HUES48 (cell line): ENCODE data around the gene OVCH2.

Experiments used
- H3K27ac ChIP-seq: one replicate; pipeline ENCODE4 v1.7.0; 2013; ENCODE audit warnings: low read depth, low read length, inconsistent platforms
- H3K27me3 ChIP-seq: 2 replicates; pipeline ENCODE4 v1.6.1; 2013; ENCODE audit warnings: mild to moderate bottlenecking, low read length; ENCODE audit not compliant: control insufficient read depth, insufficient read depth
- H3K36me3 ChIP-seq: 2 replicates; pipeline ENCODE4 v1.6.1; 2013; ENCODE audit warnings: low read length; ENCODE audit not compliant: control insufficient read depth, insufficient read depth
- H3K4me1 ChIP-seq: 2 replicates; pipeline ENCODE4 v1.6.1; 2013; ENCODE audit warnings: mild to moderate bottlenecking, low read length; ENCODE audit not compliant: control insufficient read depth, insufficient read depth
- H3K4me3 ChIP-seq: 2 replicates; pipeline ENCODE4 v1.5.1; 2013; ENCODE audit warnings: mild to moderate bottlenecking, low read depth, low read length
- H3K9ac ChIP-seq: 2 replicates; pipeline ENCODE4 v1.6.1; 2013; ENCODE audit warnings: mild to moderate bottlenecking, low read depth, low read length, moderate library complexity
- H3K9me3 ChIP-seq: 2 replicates; pipeline ENCODE4 v1.6.1; 2013; ENCODE audit warnings: low read length; ENCODE audit not compliant: control insufficient read depth, insufficient read depth

The OVCH2 gene

GRCh38 chr11:7656704-7657103 lies 49.6 kb downstream of the OVCH2 start:
- no peak overlapping the region for H3K9ac ChIP-seq
- H3K4me1 ChIP-seq = no peaks in the 10 kb centered on the region
- peaks cover 21% of the 10 kb centered on the region; the same call in 1 of the 2 replicates for H3K36me3 ChIP-seq
- no peak overlapping the region for H3K4me3 ChIP-seq
- no peak overlapping the region for H3K27ac ChIP-seq
- H3K9me3 ChIP-seq = no peaks in the 10 kb centered on the region
- no peaks in the 10 kb centered on the region for H3K27me3 ChIP-seq

GRCh38 chr11:7655253-7656217 lies 50.7 kb downstream of the OVCH2 start:
- no peaks in the 10 kb centered on the region for H3K27me3 ChIP-seq
- no peaks in the 10 kb centered on the region for H3K4me1 ChIP-seq
- H3K4me3 ChIP-seq = no peak overlapping the region
- no peak overlapping the region for H3K9ac ChIP-seq
- no peaks in the 10 kb centered on the region for H3K9me3 ChIP-seq
- H3K36me3 ChIP-seq = peaks cover 21% of the 10 kb centered on the region; the same call in 1 of the 2 replicates
- H3K27ac ChIP-seq = no peak overlapping the region

DNA sequence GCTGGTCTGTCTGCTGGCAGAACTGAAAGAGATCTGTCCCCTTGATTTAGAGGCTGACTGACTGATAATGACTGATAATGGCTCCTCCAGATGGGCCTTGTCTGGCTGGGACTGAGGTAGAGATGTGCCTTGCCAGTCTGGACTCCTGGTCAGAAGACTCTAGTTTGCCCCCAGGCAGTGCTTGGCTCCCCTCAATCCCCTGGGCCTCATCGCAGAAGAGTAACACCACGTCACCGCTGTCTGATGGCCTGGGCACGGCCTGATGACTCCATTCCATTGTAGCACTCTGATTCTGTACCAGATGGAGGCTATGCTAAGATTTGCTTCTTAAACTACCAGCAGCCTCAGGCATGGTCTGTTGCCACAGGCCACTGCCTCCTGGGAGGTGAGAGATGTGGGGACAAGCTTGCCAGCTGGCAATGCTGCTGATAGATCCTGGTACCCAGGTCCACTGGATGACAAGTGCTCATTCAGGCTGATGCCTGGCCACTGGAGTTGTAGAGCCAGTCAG lies 52.0 kb downstream of the OVCH2 start:
- Histone ChIP-seq H3K27ac (no peak overlapping the region), H3K9ac (no peak overlapping the region), H3K27me3 (no peaks in the 10 kb centered on the region), H3K4me1 (no peaks in the 10 kb centered on the region), H3K4me3 (no peak overlapping the region), H3K9me3 (no peaks in the 10 kb centered on the region), H3K36me3 (peaks cover 21% of the 10 kb centered on the region; the same call in 1 of the 2 replicates)

GRCh38 chr11:7651700-7652099 lies 54.6 kb downstream of the OVCH2 start:
- H3K4me1 ChIP-seq = no peaks in the 10 kb centered on the region
- H3K4me3 ChIP-seq = no peak overlapping the region
- H3K9ac ChIP-seq = no peak overlapping the region
- H3K36me3 ChIP-seq = peaks cover 21% of the 10 kb centered on the region; the same call in 1 of the 2 replicates
- no peaks in the 10 kb centered on the region for H3K9me3 ChIP-seq
- H3K27me3 ChIP-seq = no peaks in the 10 kb centered on the region
- H3K27ac ChIP-seq = no peak overlapping the region

DNA sequence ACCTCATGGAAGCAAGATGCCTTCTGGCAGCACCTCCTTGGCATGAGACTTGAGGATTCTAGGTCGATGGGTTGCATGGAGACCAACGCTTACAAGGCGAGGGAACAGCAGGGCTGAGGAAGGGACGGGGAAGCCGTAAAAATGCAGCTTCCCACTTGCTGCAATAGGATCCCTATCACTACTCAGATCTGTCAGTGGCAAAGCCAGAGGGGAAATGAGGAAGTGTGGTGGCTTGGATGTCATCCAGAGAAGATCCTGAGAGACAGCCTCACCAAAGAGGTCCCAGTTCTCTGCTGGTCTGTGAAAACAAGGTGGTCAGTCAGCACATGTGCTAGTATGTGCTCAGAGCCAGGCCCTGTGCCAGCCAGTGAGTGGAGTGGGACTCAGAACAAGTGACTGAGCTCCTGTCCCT lies 55.1 kb downstream of the OVCH2 start:
- peaks cover 21% of the 10 kb centered on the region; the same call in 1 of the 2 replicates for H3K36me3 ChIP-seq
- no peak overlapping the region for H3K27ac ChIP-seq

GRCh38 chr11:7648264-7648663 lies 58.0 kb downstream of the OVCH2 start:
- Histone ChIP-seq H3K36me3 (peaks cover 9% of the 10 kb centered on the region; the same call in 1 of the 2 replicates), H3K9me3 (no peaks in the 10 kb centered on the region), H3K27me3 (no peaks in the 10 kb centered on the region), H3K9ac (no peak overlapping the region), H3K4me1 (no peaks in the 10 kb centered on the region), H3K4me3 (no peak overlapping the region), H3K27ac (no peak overlapping the region)

More for the DNA sequence above, 55.1 kb downstream of the OVCH2 start:
- no peaks in the 10 kb centered on the region for H3K4me1 ChIP-seq
- no peak overlapping the region for H3K4me3 ChIP-seq
- no peaks in the 10 kb centered on the region for H3K9me3 ChIP-seq
- no peak overlapping the region for H3K9ac ChIP-seq
- H3K27me3 ChIP-seq = no peaks in the 10 kb centered on the region

DNA sequence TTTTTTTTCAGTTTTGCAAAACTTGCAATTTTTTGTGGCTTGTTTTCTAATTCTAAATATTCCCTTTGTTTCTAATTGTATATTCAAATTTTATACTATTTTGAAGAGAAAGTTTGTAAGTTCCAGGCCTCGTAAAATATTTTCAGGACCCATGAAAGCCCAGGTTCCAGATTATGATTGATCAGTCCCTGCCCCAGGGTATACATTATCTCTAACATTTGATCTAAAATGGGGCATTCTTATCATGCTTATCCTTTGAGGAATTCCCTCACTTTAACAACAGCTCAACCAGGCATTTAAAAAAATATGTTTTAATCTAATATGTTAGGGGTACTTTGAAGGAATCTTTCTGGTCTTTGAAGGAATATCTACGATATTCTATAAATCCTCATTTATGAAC lies 59.4 kb downstream of the OVCH2 start:
- Histone ChIP-seq H3K27me3 (no peaks in the 10 kb centered on the region), H3K36me3 (no peaks in the 10 kb centered on the region), H3K27ac (no peak overlapping the region), H3K9ac (no peak overlapping the region), H3K9me3 (no peaks in the 10 kb centered on the region), H3K4me1 (no peaks in the 10 kb centered on the region), H3K4me3 (no peak overlapping the region)

GRCh38 chr11:7645206-7645605 lies 61.1 kb downstream of the OVCH2 start:
- no peak overlapping the region for H3K27ac ChIP-seq
- no peak overlapping the region for H3K9ac ChIP-seq
- no peak overlapping the region for H3K4me3 ChIP-seq
- H3K9me3 ChIP-seq = no peaks in the 10 kb centered on the region
- no peaks in the 10 kb centered on the region for H3K36me3 ChIP-seq
- H3K4me1 ChIP-seq = no peaks in the 10 kb centered on the region
- no peaks in the 10 kb centered on the region for H3K27me3 ChIP-seq

- no peaks in the 10 kb centered on the region for H3K36me3 ChIP-seq
- no peak overlapping the region for H3K27ac ChIP-seq
- no peak overlapping the region for H3K4me3 ChIP-seq
- H3K4me1 ChIP-seq = no peaks in the 10 kb centered on the region
- H3K27me3 ChIP-seq = no peaks in the 10 kb centered on the region
- no peaks in the 10 kb centered on the region for H3K9me3 ChIP-seq
- no peak overlapping the region for H3K9ac ChIP-seq
These were observed 63.0 kb downstream of the OVCH2 start for GRCh38 chr11:7643314-7643713.

GRCh38 chr11:7642747-7643146 lies 63.5 kb downstream of the OVCH2 start:
- Histone ChIP-seq H3K4me3 (no peak overlapping the region), H3K9ac (no peak overlapping the region), H3K4me1 (no peaks in the 10 kb centered on the region), H3K36me3 (no peaks in the 10 kb centered on the region), H3K27ac (no peak overlapping the region), H3K27me3 (no peaks in the 10 kb centered on the region), H3K9me3 (no peaks in the 10 kb centered on the region)

- Histone ChIP-seq H3K36me3 (no peaks in the 10 kb centered on the region), H3K4me1 (no peaks in the 10 kb centered on the region)
These were observed 65.5 kb downstream of the OVCH2 start for GRCh38 chr11:7640816-7641215.

More at GRCh38 chr11:7640816-7641215, 65.5 kb downstream of the OVCH2 start:
- H3K4me3 ChIP-seq = no peak overlapping the region
- no peaks in the 10 kb centered on the region for H3K9me3 ChIP-seq
- no peak overlapping the region for H3K9ac ChIP-seq
- no peak overlapping the region for H3K27ac ChIP-seq
- no peaks in the 10 kb centered on the region for H3K27me3 ChIP-seq
